Thoracic aorta (tissue), 2 donors: ENCODE measurements around the gene UBE2D4. TPM values are rescaled to one million over a fixed set of nuclear protein-coding genes. Genes with fewer than 3 reads are reported as not detected.

ENCODE experiments used
- ATAC-seq: fragments of 150-250 bp; one replicate; pipeline ENCODE4 v1.8.0; 2017; ENCODE audit warnings: low read depth; ENCODE audit not compliant: insufficient number of reproducible peaks, low FRiP score
- DNase-seq: peaks from one replicate; pipeline ENCODE4 v3.0.0-alpha.2; 2020; ENCODE audit warnings: low spot score
- H3K27ac ChIP-seq, 2 donors: fragments of 200-600 bp; sonication (generic); 1 replicate in 1 of 2; 2 replicates in 1 of 2; pipeline ENCODE4 v1.5.1; 2016; ENCODE audit warnings: mild to moderate bottlenecking in 2 of 2, moderate library complexity in 2 of 2
- H3K27me3 ChIP-seq: fragments of 200-600 bp; sonication (generic); replicated peaks from 2 replicates; pipeline ENCODE4 v1.6.0; 2016; ENCODE audit warnings: mild to moderate bottlenecking; ENCODE audit not compliant: insufficient read depth
- H3K36me3 ChIP-seq: fragments of 200-600 bp; sonication (generic); one replicate; pipeline ENCODE4 v1.5.1; 2016
- H3K4me1 ChIP-seq, 2 donors: fragments of 200-600 bp; sonication (generic); 1 replicate in 1 of 2; 2 replicates in 1 of 2; pipeline versions ENCODE4 v1.5.1 to v1.6.0; 2016; ENCODE audit warnings: low read depth in 2 of 2, mild to moderate bottlenecking in 1 of 2; ENCODE audit not compliant: control insufficient read depth in 1 of 2
- H3K4me3 ChIP-seq: fragments of 200-600 bp; sonication (generic); 2 replicates; pipeline ENCODE4 v1.5.1; 2016; ENCODE audit warnings: mild to moderate bottlenecking
- H3K9me3 ChIP-seq: fragments of 200-600 bp; sonication (generic); 2 replicates; pipeline ENCODE4 v1.5.1; 2016
- CTCF ChIP-seq: fragments of 200-600 bp; sonication (generic); IDR thresholded peaks from one replicate; pipeline ENCODE4 v1.5.1; 2019; ENCODE audit warnings: antibody characterized with exemption
- total RNA-seq, 2 donors: library from RNA; depleted of rRNA; stranded (reverse); fragments of >200 nt; gene quantifications; one replicate each; pipeline versions ENCODE4 v1.1.0 to v1.2.3, GENCODE V29; 2016

The UBE2D4 gene
- total RNA-seq, 2 donors from 2014 or later = 28.7 to 35.1 TPM

DNA sequence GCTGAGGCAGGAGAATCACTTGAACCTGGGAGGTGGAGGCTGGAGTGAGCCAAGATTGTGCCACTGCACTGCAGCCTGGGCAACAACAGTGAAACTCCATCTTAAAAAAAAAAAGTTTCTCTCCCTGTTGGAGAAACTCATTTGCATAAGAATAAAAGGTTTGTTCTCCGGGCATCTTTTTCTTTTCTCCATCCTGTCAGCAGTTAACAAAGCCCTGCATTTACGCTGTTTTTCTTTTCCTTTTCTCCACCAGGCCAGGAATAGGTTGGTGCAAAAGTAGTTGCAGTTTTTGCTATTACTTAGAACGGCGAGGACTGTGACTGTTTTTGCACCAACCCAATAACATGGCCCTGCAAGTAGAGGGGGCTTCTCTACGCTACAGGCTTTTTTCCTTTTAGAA, 10.3 kb upstream of the UBE2D4 start:
- Histone ChIP-seq H3K27me3 (no peaks in the 10 kb centered on the region), H3K4me1 (no peaks in the 10 kb centered on the region), H3K4me3 (no peak overlapping the region), H3K27ac (no peak overlapping the region), H3K36me3 (no peaks in the 10 kb centered on the region), H3K9me3 (no peaks in the 10 kb centered on the region)
- DNase-seq (no peak), ATAC-seq (no peak)
- no peak for TF ChIP-seq CTCF

- DNase-seq (no peak), ATAC-seq (no peak)
- no peaks in the 10 kb centered on the region for H3K9me3 ChIP-seq
- no peak overlapping the region for H3K27ac ChIP-seq
- H3K4me1 ChIP-seq = peaks cover 3 to 22% of the 10 kb centered on the region in 2 donors
- no peaks in the 10 kb centered on the region for H3K27me3 ChIP-seq
- TF ChIP-seq CTCF = no peak
- no peaks in the 10 kb centered on the region for H3K36me3 ChIP-seq
- no peak overlapping the region for H3K4me3 ChIP-seq
Observed at GRCh38 chr7:43921423-43921822, 4.8 kb upstream of the UBE2D4 start.

DNA sequence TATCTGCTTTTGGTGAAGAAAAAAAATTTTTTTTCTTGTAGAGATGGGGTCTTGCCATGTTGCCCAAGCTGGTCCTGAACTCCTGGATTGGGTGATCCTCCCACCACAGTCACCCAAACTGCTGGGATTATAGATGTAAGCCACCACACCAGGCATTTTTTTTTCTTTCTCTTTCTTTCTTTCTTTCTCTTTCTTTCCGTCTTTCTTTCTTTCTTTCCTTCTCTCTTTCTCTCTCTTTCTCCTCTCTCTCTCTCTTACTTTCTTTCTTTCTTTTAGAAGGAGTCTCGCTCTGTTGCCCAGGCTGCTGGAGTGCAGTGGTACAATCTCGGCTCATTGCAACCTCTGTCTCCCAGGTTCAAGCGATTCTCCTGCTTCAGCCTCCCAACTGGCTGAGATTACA, 3.5 kb upstream of the UBE2D4 start:
- ATAC-seq = no peak
- H3K9me3 ChIP-seq = no peaks in the 10 kb centered on the region

DNA sequence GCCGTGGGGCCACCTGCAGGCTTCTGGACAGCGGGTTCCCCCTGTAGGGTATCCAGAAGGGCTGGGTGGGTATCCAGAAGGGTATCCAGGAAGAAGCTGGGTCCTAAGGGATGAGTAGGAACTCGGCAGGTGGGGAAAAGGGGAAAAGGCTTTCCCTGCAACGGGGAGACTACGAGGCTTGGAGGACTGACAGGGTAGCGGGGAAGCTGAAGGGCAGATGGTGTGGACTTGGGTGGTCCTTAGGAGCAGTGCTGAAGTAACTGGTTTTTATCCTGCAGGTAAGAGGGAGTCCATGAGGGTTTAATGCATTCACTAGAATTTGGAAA, 525 bp downstream of the UBE2D4 start:
- no peaks in the 10 kb centered on the region for H3K36me3 ChIP-seq
- peak overlapping the region; percentile 93 for H3K27ac ChIP-seq
- no peak for ATAC-seq
- TF ChIP-seq CTCF = no peak
- peaks cover 3 to 23% of the 10 kb centered on the region in 2 donors for H3K4me1 ChIP-seq
- no peaks in the 10 kb centered on the region for H3K27me3 ChIP-seq
- DNase-seq = no peak
- peak overlapping the region; percentile 90 for H3K4me3 ChIP-seq
- H3K9me3 ChIP-seq = no peaks in the 10 kb centered on the region

More for the DNA sequence above, 3.5 kb upstream of the UBE2D4 start:
- Histone ChIP-seq H3K4me3 (no peak overlapping the region), H3K4me1 (peaks cover 3 to 30% of the 10 kb centered on the region in 2 donors), H3K36me3 (no peaks in the 10 kb centered on the region), H3K27me3 (no peaks in the 10 kb centered on the region), H3K27ac (no peak overlapping the region)
- TF ChIP-seq CTCF = no peak
- DNase-seq = no peak

DNA sequence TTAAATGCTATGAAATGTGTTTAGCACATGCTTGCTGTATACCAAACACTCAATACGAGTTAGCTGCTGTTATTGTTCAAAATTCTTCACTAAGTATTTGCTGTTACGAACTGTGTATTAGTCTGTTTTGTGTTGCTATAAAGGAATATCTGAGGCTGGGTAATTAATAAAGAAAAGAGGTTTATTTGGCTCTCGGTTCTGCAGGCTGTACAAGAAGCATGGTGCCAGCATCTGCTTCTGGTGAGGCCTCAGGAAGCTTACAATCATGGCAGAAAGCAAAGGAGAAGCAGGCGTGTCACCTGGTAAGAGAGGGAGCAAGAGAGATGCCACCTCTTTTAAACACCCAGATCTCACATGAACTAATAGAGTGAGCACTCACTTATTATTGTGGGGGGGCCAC, 1.6 kb downstream of the UBE2D4 start:
- H3K36me3 ChIP-seq = no peaks in the 10 kb centered on the region
- ATAC-seq (no peak), DNase-seq (no peak)
- no peak for TF ChIP-seq CTCF
- peaks cover 3 to 21% of the 10 kb centered on the region in 2 donors for H3K4me1 ChIP-seq
- no peaks in the 10 kb centered on the region for H3K27me3 ChIP-seq
- H3K4me3 ChIP-seq = no peak overlapping the region
- no peak overlapping the region for H3K27ac ChIP-seq
- no peaks in the 10 kb centered on the region for H3K9me3 ChIP-seq
